HepG2 (cell line): ENCODE data around the gene DNAJB11. TPM values are rescaled to one million over a fixed set of nuclear protein-coding genes. Genes with fewer than 3 reads are reported as not detected.

Experiments used
- ATAC-seq: fragments of 200-7000 bp; cut with Tn5 transposase; 3 replicates; pipeline ENCODE4 v1.9.1; 2020; ENCODE audit warnings: mild to moderate bottlenecking, moderate library complexity
- BruUV-seq: library from RNA; stranded (reverse); fragments of 400-500 nt; replicated peaks from 2 replicates; lab custom pipeline; 2021; lab: Mats Ljungman, UMichigan
- CTCF ChIA-PET: fragments of 300-600 bp; formaldehyde crosslinking; extraction: SDS; loops from one replicate; lab custom pipeline; 2021; ENCODE audit warnings: low total read pairs, inconsistent platforms, low intra/inter-chr PET ratio; lab: Yijun Ruan, JAX
- POLR2A ChIA-PET: fragments of 350-600 bp; sonication (Branson Sonifier 250); formaldehyde crosslinking; loops from one replicate; lab custom pipeline; 2020; ENCODE audit warnings: antibody characterized with exemption, inconsistent platforms; lab: Yijun Ruan, JAX
- DNase-seq: peaks from one replicate; pipeline ENCODE4 v3.0.0-alpha.2; 2015; ENCODE audit warnings: low spot score
- FAIRE-seq: peaks from 3 replicates; lab custom pipeline; 2011; peaks lifted over from hg19 to GRCh38; lab: Jason Lieb, UNC
- H2AFZ ChIP-seq: one replicate; pipeline ENCODE4 v1.6.1; 2011; ENCODE audit warnings: low read length, inconsistent platforms
- H3K27ac ChIP-seq: fragments of 300-600 bp; 3 replicates; pipeline ENCODE4 v1.8.0; 2011; ENCODE audit warnings: mixed run types, mild to moderate bottlenecking, mixed read lengths, low read length, inconsistent platforms; ENCODE audit not compliant: insufficient read depth; ENCODE audit errors: extremely low read length
- H3K27me3 ChIP-seq, 2 experiments: fragments of 200-600 bp in 1 of 2; 2 replicates in 1 of 2; 3 replicates in 1 of 2; pipeline versions ENCODE4 v1.6.0 to v1.8.0; 2011; ENCODE audit warnings: low read length in 2 of 2, mild to moderate bottlenecking in 2 of 2, moderate library complexity in 2 of 2, inconsistent platforms in 1 of 2; ENCODE audit not compliant: insufficient read depth in 2 of 2, control insufficient read depth in 1 of 2
- H3K36me3 ChIP-seq, 2 experiments: fragments of 200-600 bp in 1 of 2; replicated peaks in 1 of 2; 2 replicates in 1 of 2; 3 replicates in 1 of 2; pipeline versions ENCODE4 v1.5.1 to v1.8.0; 2011; ENCODE audit warnings: low read length in 2 of 2, inconsistent platforms in 1 of 2; ENCODE audit not compliant: insufficient read depth in 2 of 2, control insufficient read depth in 1 of 2
- H3K4me1 ChIP-seq: 2 replicates; pipeline ENCODE4 v1.5.1; 2012; ENCODE audit warnings: low read length, inconsistent platforms; ENCODE audit not compliant: insufficient read depth
- H3K4me2 ChIP-seq: 2 replicates; pipeline ENCODE4 v1.6.0; 2011; ENCODE audit warnings: low read depth, low read length, inconsistent platforms
- H3K4me3 ChIP-seq, 3 experiments: fragments of 200-600 bp in 1 of 3; sonication (generic), shearing (Covaris generic) in 1 of 3; replicated peaks in 1 of 3; 2 replicates each; pipeline ENCODE4 v1.5.1; 2011 to 2016; ENCODE audit warnings: low read length in 3 of 3, inconsistent platforms in 2 of 3, low read depth in 2 of 3, mild to moderate bottlenecking in 2 of 3, control low read depth in 1 of 3, mixed read lengths in 1 of 3; ENCODE audit not compliant: insufficient read depth in 1 of 3
- H3K79me2 ChIP-seq: one replicate; pipeline ENCODE4 v1.6.1; 2011; ENCODE audit warnings: low read length, inconsistent platforms; ENCODE audit not compliant: insufficient read depth
- H3K9ac ChIP-seq: 2 replicates; pipeline ENCODE4 v1.6.0; 2011; ENCODE audit warnings: mild to moderate bottlenecking, low read depth, low read length, inconsistent platforms; ENCODE audit not compliant: insufficient read depth
- H3K9me3 ChIP-seq: 2 replicates; pipeline ENCODE4 v1.5.1; 2012; ENCODE audit warnings: mild to moderate bottlenecking, low read length
- H4K20me1 ChIP-seq: 2 replicates; pipeline ENCODE4 v1.6.0; 2011; ENCODE audit warnings: inconsistent platforms, mild to moderate bottlenecking, low read length, moderate library complexity; ENCODE audit not compliant: insufficient read depth
- ATF7 ChIP-seq, 2 experiments: fragments of 450-650 bp in 1 of 2; sonication (generic) in 1 of 2; formaldehyde crosslinking in 1 of 2; IDR thresholded peaks; 2 replicates each; pipeline versions ENCODE4 v1.4.0 to v1.6.1; 2016 to 2020; ENCODE audit warnings: antibody characterized with exemption in 1 of 2, mild to moderate bottlenecking in 1 of 2, missing genetic modification reagents in 1 of 2
- FOXK1 ChIP-seq: sonication (generic); formaldehyde crosslinking; IDR thresholded peaks from 2 replicates; pipeline ENCODE4 v1.4.0; 2020; ENCODE audit warnings: low read depth, missing genetic modification reagents, borderline replicate concordance
- HMG20A ChIP-seq: IDR thresholded peaks from 2 replicates; pipeline ENCODE4 v1.6.1; 2016; ENCODE audit warnings: borderline replicate concordance
- HNF4A ChIP-seq: sonication (generic); formaldehyde crosslinking; IDR thresholded peaks from 2 replicates; pipeline ENCODE4 v1.4.0; 2020; ENCODE audit warnings: missing genetic modification reagents
- HNF4G ChIP-seq, 2 experiments: sonication (generic) in 1 of 2; formaldehyde crosslinking in 1 of 2; IDR thresholded peaks; 2 replicates each; pipeline versions ENCODE4 v1.4.0 to v1.6.1; 2011 to 2020; ENCODE audit warnings: borderline replicate concordance in 2 of 2, low read depth in 2 of 2, mild to moderate bottlenecking in 2 of 2, low read length in 1 of 2, missing genetic modification reagents in 1 of 2, moderate library complexity in 1 of 2
- NCOA2 ChIP-seq: sonication (generic); formaldehyde crosslinking; IDR thresholded peaks from 2 replicates; pipeline ENCODE4 v1.8.0; 2022; ENCODE audit warnings: inconsistent platforms
- NFE2 ChIP-seq: sonication (generic); formaldehyde crosslinking; IDR thresholded peaks from 2 replicates; pipeline ENCODE4 v1.4.0; 2020; ENCODE audit warnings: missing genetic modification reagents
- RBAK ChIP-seq: sonication (generic); formaldehyde crosslinking; IDR thresholded peaks from 2 replicates; pipeline ENCODE4 v1.5.1; 2020; ENCODE audit warnings: mild to moderate bottlenecking, missing genetic modification reagents
- RFX3 ChIP-seq: IDR thresholded peaks from 2 replicates; pipeline ENCODE4 v1.6.1; 2016; ENCODE audit warnings: missing biosample characterization, missing genetic modification reagents
- SOX5 ChIP-seq: IDR thresholded peaks from 2 replicates; pipeline ENCODE4 v1.6.1; 2016; ENCODE audit warnings: borderline replicate concordance
- ZKSCAN5 ChIP-seq: sonication (generic); formaldehyde crosslinking; IDR thresholded peaks from 2 replicates; pipeline ENCODE4 v1.5.1; 2020; ENCODE audit warnings: mild to moderate bottlenecking, missing genetic modification reagents
- ZNF10 ChIP-seq: sonication (generic); formaldehyde crosslinking; IDR thresholded peaks from 2 replicates; pipeline ENCODE4 v1.4.0; 2020; ENCODE audit warnings: mild to moderate bottlenecking, low read depth, missing genetic modification reagents, borderline replicate concordance
- ZNF136 ChIP-seq: sonication (generic); formaldehyde crosslinking; IDR thresholded peaks from 2 replicates; pipeline ENCODE4 v1.8.1; 2022; ENCODE audit warnings: low read depth, mild to moderate bottlenecking, moderate library complexity, missing genetic modification reagents
- ZNF143 ChIP-seq: sonication (generic); formaldehyde crosslinking; IDR thresholded peaks from 2 replicates; pipeline ENCODE4 v1.4.0; 2020; ENCODE audit warnings: missing genetic modification reagents
- ZNF605 ChIP-seq: sonication (generic); formaldehyde crosslinking; IDR thresholded peaks from 2 replicates; pipeline ENCODE4 v1.8.0; 2022; ENCODE audit warnings: mild to moderate bottlenecking, missing genetic modification reagents
- ZNF75D ChIP-seq: sonication (generic); formaldehyde crosslinking; IDR thresholded peaks from 2 replicates; pipeline ENCODE4 v1.8.1; 2023; ENCODE audit warnings: missing genetic modification reagents, mild to moderate bottlenecking, borderline replicate concordance
- ZSCAN25 ChIP-seq: sonication (generic); formaldehyde crosslinking; IDR thresholded peaks from 2 replicates; pipeline ENCODE4 v1.8.0; 2022; ENCODE audit warnings: mild to moderate bottlenecking, missing genetic modification reagents
- WGBS: methylation state at CpG from one replicate; pipeline ENCODE4 v1.1.6; 2017; ENCODE audit warnings: low lambda C conversion rate; 5-methylcytosine and 5-hydroxymethylcytosine counted together
- in situ Hi-C: cut with HindIII; loops from 2 replicates; pipeline ENCODE4 v1.10.0; 2017; ENCODE audit warnings: low pct_unique_long_range_greater_than_20kb; ENCODE audit not compliant: extremely low pct_ligation_motif_present
- intact Hi-C: fragments of 100-400 bp; cut with micrococcal nuclease; formaldehyde crosslinking; loops from one replicate; pipeline ENCODE4 v1.10.0; 2022; ENCODE audit not compliant: unreplicated experiment
- polyA plus RNA-seq, 8 experiments: library from polyadenylated mRNA; depleted of rRNA in 3 of 8; stranded (reverse) in 7 of 8; unstranded in 1 of 8; fragments of >200 nt; fragmentation: Illumina TruSeq in 4 of 8; extraction: Trizol in 4 of 8; gene quantifications; 2 replicates each; pipeline versions ENCODE4 v1.2.1 to v1.2.3, GENCODE V29; 2011 to 2016; ENCODE audit warnings: low read depth in 4 of 8, missing spikeins in 1 of 8, mixed read lengths in 1 of 8; ENCODE audit not compliant: insufficient read depth in 1 of 8
- total RNA-seq, 5 experiments: library from RNA; depleted of rRNA; stranded (reverse); fragments of >200 nt; fragmentation: Illumina TruSeq; extraction: Trizol; gene quantifications; 2 replicates each; pipeline ENCODE4 v1.2.3, GENCODE V29; 2016; ENCODE audit warnings: low read depth in 1 of 5
- TF ChIP-seq, protein P1 (sequence below): sonication (generic); formaldehyde crosslinking; IDR thresholded peaks from 2 replicates; pipeline ENCODE4 v1.4.0; 2020; ENCODE audit warnings: mild to moderate bottlenecking, low read depth, missing genetic modification reagents
- TF ChIP-seq, protein P2 (sequence below): sonication (generic); formaldehyde crosslinking; IDR thresholded peaks from 2 replicates; pipeline ENCODE4 v1.8.0; 2023; ENCODE audit warnings: mild to moderate bottlenecking, missing genetic modification reagents
- TF ChIP-seq, protein P3 (sequence below): IDR thresholded peaks from 2 replicates; pipeline ENCODE4 v1.6.1; 2012; ENCODE audit warnings: low read depth, low read length, improper control_type of control experiment

Gene DNAJB11
- total and polyA plus RNA-seq, 2 of the 13 experiments (the other 11 are each of a cell fraction or from before 2014, with no cell fraction given) = 41.0 to 132 TPM

DNA sequence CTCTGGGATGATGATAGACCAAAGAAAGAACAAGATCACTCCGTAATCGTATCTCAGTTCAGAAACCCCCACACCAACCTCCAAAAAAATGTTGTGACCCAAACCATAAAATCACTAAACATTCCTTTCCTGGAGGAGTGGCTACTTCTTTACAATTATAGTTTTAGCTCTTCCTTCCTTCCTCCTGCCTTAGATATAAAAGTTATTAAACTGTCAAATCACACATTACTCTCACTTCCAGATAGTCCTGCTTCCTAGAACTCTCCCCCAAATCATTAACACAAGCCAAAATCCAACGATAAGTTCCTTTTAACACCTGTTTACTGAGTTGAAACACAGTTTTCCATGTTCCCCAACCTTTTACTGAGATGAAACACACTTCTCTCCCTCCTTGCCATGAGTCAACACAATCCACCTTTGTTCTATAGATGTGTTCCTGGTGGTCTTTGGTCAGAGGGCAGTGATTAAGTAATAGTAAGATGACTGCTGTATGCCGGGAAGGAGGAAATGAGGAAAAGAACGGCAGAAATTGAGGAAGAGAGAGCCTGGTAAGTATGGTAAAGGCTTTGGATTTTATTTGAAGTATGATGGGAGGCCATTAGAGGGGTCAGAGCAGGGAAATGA lies 18.0 kb upstream of the DNAJB11 start:
- Histone ChIP-seq H3K4me2 (peak overlapping the region; percentile 40), H3K4me3 (no peak overlapping the region), H3K79me2 (no peaks in the 10 kb centered on the region), H2AFZ (no peak overlapping the region), H3K9me3 (no peaks in the 10 kb centered on the region), H3K27me3 (no peaks in the 10 kb centered on the region), H4K20me1 (no peaks in the 10 kb centered on the region), H3K27ac (peak overlapping the region; percentile 56), H3K4me1 (peaks cover 21% of the 10 kb centered on the region), H3K9ac (peak overlapping the region; percentile 32), H3K36me3 (peaks cover 3 to 29% of the 10 kb centered on the region in 2 experiments; a peak in 4 of 5 replicates)
- CTCF ChIA-PET = no interaction called here
- peak; percentile 68 for DNase-seq
- TSS peak; percentile 52 for BruUV-seq
- ATAC-seq = peak; percentile 51
- intact Hi-C loops (loop anchor here (2.0 kb wide), 1 partner anchor 268 kb away; no protein-coding TSS in a partner anchor), in situ Hi-C loops (no loop called here)
- WGBS = 38% methylated on average over 5 of the region's 5 CpGs
- POLR2A ChIA-PET = interaction anchor here (0.6 to 1.1 kb wide), 4 partner anchors 16 to 274 kb away, joined by 3 to 5 read pairs (median 3); no protein-coding TSS in a partner anchor
- FAIRE-seq = peak; percentile 71
- no peak for TF ChIP-seq ZKSCAN5 (CRISPR knock-in tag)
- 0 out of 2 replicates have a peak, but pooled peaks have one; percentile 19 for TF ChIP-seq ATF7 (IDR thresholded peaks at IDR 0.05)
- no peak for TF ChIP-seq ATF7 (CRISPR knock-in tag; IDR thresholded peaks at IDR 0.05)
- no peak for TF ChIP-seq RFX3 (CRISPR knock-in tag)
- TF ChIP-seq ZNF75D (CRISPR knock-in tag) = no peak
- no peak for TF ChIP-seq ZSCAN25
- TF ChIP-seq, protein P1, sequence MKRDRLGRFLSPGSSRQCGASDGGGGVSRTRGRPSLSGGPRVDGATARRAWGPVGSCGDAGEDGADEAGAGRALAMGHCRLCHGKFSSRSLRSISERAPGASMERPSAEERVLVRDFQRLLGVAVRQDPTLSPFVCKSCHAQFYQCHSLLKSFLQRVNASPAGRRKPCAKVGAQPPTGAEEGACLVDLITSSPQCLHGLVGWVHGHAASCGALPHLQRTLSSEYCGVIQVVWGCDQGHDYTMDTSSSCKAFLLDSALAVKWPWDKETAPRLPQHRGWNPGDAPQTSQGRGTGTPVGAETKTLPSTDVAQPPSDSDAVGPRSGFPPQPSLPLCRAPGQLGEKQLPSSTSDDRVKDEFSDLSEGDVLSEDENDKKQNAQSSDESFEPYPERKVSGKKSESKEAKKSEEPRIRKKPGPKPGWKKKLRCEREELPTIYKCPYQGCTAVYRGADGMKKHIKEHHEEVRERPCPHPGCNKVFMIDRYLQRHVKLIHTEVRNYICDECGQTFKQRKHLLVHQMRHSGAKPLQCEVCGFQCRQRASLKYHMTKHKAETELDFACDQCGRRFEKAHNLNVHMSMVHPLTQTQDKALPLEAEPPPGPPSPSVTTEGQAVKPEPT = no peak
- TF ChIP-seq RBAK (CRISPR knock-in tag) = no peak
- TF ChIP-seq HNF4A (CRISPR knock-in tag) = peak; percentile 80
- no peak for TF ChIP-seq ZNF10 (CRISPR knock-in tag)
- no peak for TF ChIP-seq ZNF143 (CRISPR knock-in tag)
- TF ChIP-seq, protein P2, sequence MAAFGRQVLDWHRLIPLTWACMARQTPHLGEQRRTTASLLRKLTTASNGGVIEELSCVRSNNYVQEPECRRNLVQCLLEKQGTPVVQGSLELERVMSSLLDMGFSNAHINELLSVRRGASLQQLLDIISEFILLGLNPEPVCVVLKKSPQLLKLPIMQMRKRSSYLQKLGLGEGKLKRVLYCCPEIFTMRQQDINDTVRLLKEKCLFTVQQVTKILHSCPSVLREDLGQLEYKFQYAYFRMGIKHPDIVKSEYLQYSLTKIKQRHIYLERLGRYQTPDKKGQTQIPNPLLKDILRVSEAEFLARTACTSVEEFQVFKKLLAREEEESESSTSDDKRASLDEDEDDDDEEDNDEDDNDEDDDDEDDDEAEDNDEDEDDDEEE (CRISPR knock-in tag) = no peak
- TF ChIP-seq, protein P3, sequence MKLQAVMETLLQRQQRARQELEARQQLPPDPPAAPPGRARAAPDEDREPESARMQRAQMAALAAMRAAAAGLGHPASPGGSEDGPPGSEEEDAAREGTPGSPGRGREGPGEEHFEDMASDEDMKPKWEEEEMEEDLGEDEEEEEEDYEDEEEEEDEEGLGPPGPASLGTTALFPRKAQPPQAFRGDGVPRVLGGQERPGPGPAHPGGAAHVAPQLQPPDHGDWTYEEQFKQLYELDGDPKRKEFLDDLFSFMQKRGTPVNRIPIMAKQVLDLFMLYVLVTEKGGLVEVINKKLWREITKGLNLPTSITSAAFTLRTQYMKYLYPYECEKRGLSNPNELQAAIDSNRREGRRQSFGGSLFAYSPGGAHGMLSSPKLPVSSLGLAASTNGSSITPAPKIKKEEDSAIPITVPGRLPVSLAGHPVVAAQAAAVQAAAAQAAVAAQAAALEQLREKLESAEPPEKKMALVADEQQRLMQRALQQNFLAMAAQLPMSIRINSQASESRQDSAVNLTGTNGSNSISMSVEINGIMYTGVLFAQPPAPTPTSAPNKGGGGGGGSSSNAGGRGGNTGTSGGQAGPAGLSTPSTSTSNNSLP = no peak
- no peak for TF ChIP-seq ZNF136 (CRISPR knock-in tag)
- peak; percentile 32; the same call in 1 of the 2 replicates for TF ChIP-seq FOXK1
- TF ChIP-seq NFE2 (CRISPR knock-in tag) = no peak
- peak; percentile 49; the same call in 1 of the 2 replicates for TF ChIP-seq NCOA2 (CRISPR knock-in tag)
- no peak for TF ChIP-seq ZNF605 (CRISPR knock-in tag)
- TF ChIP-seq SOX5 (CRISPR knock-in tag) = peak; percentile 73; the same call in 1 of the 2 replicates
- TF ChIP-seq HMG20A (CRISPR knock-in tag) = peak; percentile 88; the same call in 1 of the 2 replicates
- peak; percentile 39; the same call in 1 of the 2 replicates for TF ChIP-seq HNF4G (IDR thresholded peaks at IDR 0.05; ENCODE audit: borderline replicate concordance, low read depth, low read length)
- TF ChIP-seq HNF4G (CRISPR knock-in tag; IDR thresholded peaks at IDR 0.05; ENCODE audit: borderline replicate concordance, low read depth) = no peak
